ENCODE data around the gene VPS9D1.

VPS9D1 gene

GRCh38 chr16:89737341-89738071 is 16.8 kb upstream of the VPS9D1 start:
- no peak overlapping the region for H2AFZ ChIP-seq (ENCODE audit: low read depth)
- peaks cover 28% of the 10 kb centered on the region for H3K4me1 ChIP-seq (ENCODE audit: low read depth, poor library complexity, severe bottlenecking)
- H3K79me2 ChIP-seq (ENCODE audit: insufficient read depth, low read depth): peaks cover 5% of the 10 kb centered on the region; the same call in 1 of the 2 replicates
- H3K4me3 ChIP-seq (IDR thresholded peaks at IDR 0.05; ENCODE audit: insufficient read depth, low read depth, low read length): no peak overlapping the region
- H3K36me3 ChIP-seq (ENCODE audit: insufficient read depth): peaks cover 13% of the 10 kb centered on the region; the same call in 1 of the 2 replicates
- H3K4me2 ChIP-seq: no peak overlapping the region
- H3K27me3 ChIP-seq (ENCODE audit: insufficient read depth, low read depth): no peaks in the 10 kb centered on the region
- no peak overlapping the region for H3K27ac ChIP-seq
- no peaks in the 10 kb centered on the region for H4K20me1 ChIP-seq (ENCODE audit: insufficient read depth)
- TF ChIP-seq, protein P1, sequence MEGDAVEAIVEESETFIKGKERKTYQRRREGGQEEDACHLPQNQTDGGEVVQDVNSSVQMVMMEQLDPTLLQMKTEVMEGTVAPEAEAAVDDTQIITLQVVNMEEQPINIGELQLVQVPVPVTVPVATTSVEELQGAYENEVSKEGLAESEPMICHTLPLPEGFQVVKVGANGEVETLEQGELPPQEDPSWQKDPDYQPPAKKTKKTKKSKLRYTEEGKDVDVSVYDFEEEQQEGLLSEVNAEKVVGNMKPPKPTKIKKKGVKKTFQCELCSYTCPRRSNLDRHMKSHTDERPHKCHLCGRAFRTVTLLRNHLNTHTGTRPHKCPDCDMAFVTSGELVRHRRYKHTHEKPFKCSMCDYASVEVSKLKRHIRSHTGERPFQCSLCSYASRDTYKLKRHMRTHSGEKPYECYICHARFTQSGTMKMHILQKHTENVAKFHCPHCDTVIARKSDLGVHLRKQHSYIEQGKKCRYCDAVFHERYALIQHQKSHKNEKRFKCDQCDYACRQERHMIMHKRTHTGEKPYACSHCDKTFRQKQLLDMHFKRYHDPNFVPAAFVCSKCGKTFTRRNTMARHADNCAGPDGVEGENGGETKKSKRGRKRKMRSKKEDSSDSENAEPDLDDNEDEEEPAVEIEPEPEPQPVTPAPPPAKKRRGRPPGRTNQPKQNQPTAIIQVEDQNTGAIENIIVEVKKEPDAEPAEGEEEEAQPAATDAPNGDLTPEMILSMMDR (conservative IDR thresholded peaks at IDR 0.05; ENCODE audit: low read depth, low read length): no peak
- no peak overlapping the region for H3K9ac ChIP-seq

DNA sequence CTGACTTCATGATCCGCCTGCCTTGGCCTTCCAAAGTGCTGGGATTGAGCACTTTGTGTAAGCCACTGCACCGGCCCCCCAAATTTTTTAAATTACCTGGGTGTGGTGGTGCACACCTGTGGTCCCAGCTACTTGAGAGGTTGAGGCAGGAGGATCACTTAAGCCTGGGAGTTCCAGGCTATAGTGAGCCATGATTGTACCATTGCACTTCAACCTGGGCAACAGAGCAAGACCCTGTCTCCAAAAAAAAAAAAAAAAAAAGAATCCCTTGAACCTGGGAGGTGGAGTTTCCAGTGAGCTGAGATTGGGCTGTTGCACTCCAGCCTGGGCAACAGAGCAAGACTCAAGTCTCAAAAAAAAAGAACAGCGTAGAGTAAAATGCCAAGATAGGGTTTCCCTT is 15.9 kb upstream of the VPS9D1 start:
- H4K20me1 ChIP-seq (ENCODE audit: insufficient read depth): no peaks in the 10 kb centered on the region
- no peak overlapping the region for H2AFZ ChIP-seq (ENCODE audit: low read depth)
- no peak overlapping the region for H3K4me2 ChIP-seq
- H3K79me2 ChIP-seq (ENCODE audit: insufficient read depth, low read depth): peaks cover 5% of the 10 kb centered on the region; the same call in 1 of the 2 replicates
- no peak overlapping the region for H3K27ac ChIP-seq
- TF ChIP-seq, protein P1 (conservative IDR thresholded peaks at IDR 0.05; ENCODE audit: low read depth, low read length): no peak
- H3K27me3 ChIP-seq (ENCODE audit: insufficient read depth, low read depth): no peaks in the 10 kb centered on the region
- H3K36me3 ChIP-seq (ENCODE audit: insufficient read depth): peaks cover 13% of the 10 kb centered on the region; the same call in 1 of the 2 replicates
- no peak overlapping the region for H3K4me3 ChIP-seq (IDR thresholded peaks at IDR 0.05; ENCODE audit: insufficient read depth, low read depth, low read length)
- no peak overlapping the region for H3K9ac ChIP-seq
- H3K4me1 ChIP-seq (ENCODE audit: low read depth, poor library complexity, severe bottlenecking): peaks cover 19% of the 10 kb centered on the region

DNA sequence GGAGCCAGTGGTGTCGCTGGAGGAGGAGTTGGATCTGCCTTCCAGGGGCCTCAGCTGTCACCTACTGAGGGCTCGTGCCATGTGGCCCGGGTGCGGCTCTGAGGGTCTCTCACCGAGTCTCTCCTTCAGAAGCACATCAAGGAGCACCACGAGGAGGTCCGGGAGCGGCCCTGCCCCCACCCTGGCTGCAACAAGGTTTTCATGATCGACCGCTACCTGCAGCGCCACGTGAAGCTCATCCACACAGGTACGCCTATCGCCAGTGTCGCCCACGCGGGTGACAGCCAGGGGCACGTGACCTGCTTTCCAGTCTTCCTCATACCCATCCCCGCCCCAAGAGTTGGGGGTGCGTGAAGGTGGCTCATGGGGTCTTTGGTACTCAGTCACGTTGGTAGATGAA is 13.1 kb upstream of the VPS9D1 start:
- TF ChIP-seq, protein P1 (conservative IDR thresholded peaks at IDR 0.05; ENCODE audit: low read depth, low read length): no peak
- no peak overlapping the region for H3K27ac ChIP-seq
- H2AFZ ChIP-seq (ENCODE audit: low read depth): no peak overlapping the region
- no peaks in the 10 kb centered on the region for H4K20me1 ChIP-seq (ENCODE audit: insufficient read depth)
- H3K79me2 ChIP-seq (ENCODE audit: insufficient read depth, low read depth): peaks cover 5% of the 10 kb centered on the region; the same call in 1 of the 2 replicates
- H3K27me3 ChIP-seq (ENCODE audit: insufficient read depth, low read depth): no peaks in the 10 kb centered on the region
- no peak overlapping the region for H3K4me2 ChIP-seq
- peaks cover 17% of the 10 kb centered on the region for H3K4me1 ChIP-seq (ENCODE audit: low read depth, poor library complexity, severe bottlenecking)
- H3K9ac ChIP-seq: no peak overlapping the region
- no peak overlapping the region for H3K4me3 ChIP-seq (IDR thresholded peaks at IDR 0.05; ENCODE audit: insufficient read depth, low read depth, low read length)
- peaks cover 9% of the 10 kb centered on the region; the same call in 1 of the 2 replicates for H3K36me3 ChIP-seq (ENCODE audit: insufficient read depth)

DNA sequence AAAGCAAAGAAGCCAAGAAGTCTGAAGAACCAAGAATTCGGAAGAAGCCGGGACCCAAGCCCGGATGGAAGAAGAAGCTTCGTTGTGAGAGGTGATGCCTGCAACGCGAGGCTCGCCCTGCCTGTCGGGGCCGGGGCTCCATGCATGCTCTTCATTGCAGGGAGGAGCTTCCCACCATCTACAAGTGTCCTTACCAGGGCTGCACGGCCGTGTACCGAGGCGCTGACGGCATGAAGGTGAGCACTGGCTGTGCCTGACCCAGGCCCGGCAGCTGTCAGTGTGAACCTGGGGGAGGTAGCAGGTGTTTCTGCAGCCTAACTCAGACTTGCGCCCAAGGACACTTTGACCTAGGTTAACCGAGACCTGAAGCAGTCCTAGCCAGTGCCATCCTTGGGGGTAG is 12.6 kb upstream of the VPS9D1 start:
- Histone ChIP-seq H3K27me3 (ENCODE audit: insufficient read depth, low read depth) (no peaks in the 10 kb centered on the region), H3K4me2 (no peak overlapping the region), H2AFZ (ENCODE audit: low read depth) (no peak overlapping the region), H3K36me3 (ENCODE audit: insufficient read depth) (peaks cover 5% of the 10 kb centered on the region; the same call in 1 of the 2 replicates), H3K9ac (no peak overlapping the region), H4K20me1 (ENCODE audit: insufficient read depth) (no peaks in the 10 kb centered on the region), H3K79me2 (ENCODE audit: insufficient read depth, low read depth) (peaks cover 3% of the 10 kb centered on the region; the same call in 1 of the 2 replicates), H3K4me3 (IDR thresholded peaks at IDR 0.05; ENCODE audit: insufficient read depth, low read depth, low read length) (no peak overlapping the region), H3K27ac (no peak overlapping the region), H3K4me1 (ENCODE audit: low read depth, poor library complexity, severe bottlenecking) (peaks cover 17% of the 10 kb centered on the region)
- TF ChIP-seq, protein P1 (conservative IDR thresholded peaks at IDR 0.05; ENCODE audit: low read depth, low read length): no peak

Data from KMS-11 (cell line).